Thymus (tissue), 14 donors: Measurements from ENCODE around the gene TEN1. TPM values are rescaled to one million over a fixed set of nuclear protein-coding genes. Genes with fewer than 3 reads are reported as not detected.

Experiments
- DNase-seq, 9 donors: peaks; one replicate each; pipeline ENCODE4 v3.0.0-alpha.2; 2013; ENCODE audit warnings: low spot score in 9 of 9, low read depth in 6 of 9, missing footprints in 1 of 9
- H3K27ac ChIP-seq, 2 donors: one replicate each; pipeline ENCODE4 v1.5.1; 2013; ENCODE audit warnings: control low read depth in 1 of 2, low read depth in 1 of 2, low read length in 1 of 2, mild to moderate bottlenecking in 1 of 2, moderate library complexity in 1 of 2
- H3K27me3 ChIP-seq, 2 donors: one replicate each; pipeline ENCODE4 v1.5.1; 2013; ENCODE audit warnings: low read length in 1 of 2; ENCODE audit not compliant: control insufficient read depth in 2 of 2, insufficient read depth in 1 of 2
- H3K36me3 ChIP-seq, 2 donors: one replicate each; pipeline ENCODE4 v1.5.1; 2013; ENCODE audit warnings: low read length in 1 of 2, mild to moderate bottlenecking in 1 of 2, moderate library complexity in 1 of 2; ENCODE audit not compliant: control insufficient read depth in 2 of 2, insufficient read depth in 2 of 2
- H3K4me1 ChIP-seq, 2 donors: one replicate each; pipeline ENCODE4 v1.5.1; 2013; ENCODE audit warnings: low read length in 2 of 2; ENCODE audit not compliant: control insufficient read depth in 2 of 2, insufficient read depth in 2 of 2
- H3K4me3 ChIP-seq, 2 donors: one replicate each; pipeline ENCODE4 v1.5.1; 2013; ENCODE audit warnings: low read length in 2 of 2, control low read depth in 1 of 2, mild to moderate bottlenecking in 1 of 2
- H3K9me3 ChIP-seq, 2 donors: one replicate each; pipeline ENCODE4 v1.5.1; 2013; ENCODE audit warnings: low read length in 1 of 2, mild to moderate bottlenecking in 1 of 2; ENCODE audit not compliant: control insufficient read depth in 2 of 2, insufficient read depth in 1 of 2
- WGBS: extraction: QIAGEN DNeasy Blood & Tissue Kit; methylation state at CpG from one replicate; pipeline ENCODE4 v1.1.7; 2013; 5-methylcytosine and 5-hydroxymethylcytosine counted together
- long read RNA-seq, 10 donors: transcript quantifications; one replicate each; lab custom pipeline, GENCODE V29; 2026
- polyA plus RNA-seq: library from polyadenylated mRNA; stranded (reverse); fragments of 200-250 nt; gene quantifications from one replicate; pipeline ENCODE4 v1.2.3, GENCODE V29; 2013
- total RNA-seq: library from RNA; stranded (reverse); fragments of 120-200 nt; gene quantifications from one replicate; pipeline ENCODE4 v1.2.4, GENCODE V29; 2013
- donor health status: healthy.

The TEN1 gene
- total RNA-seq (10.4 TPM), polyA plus RNA-seq (18.2 TPM)
- long read RNA-seq, donor 1, result 0 reads
- long read RNA-seq, donor 2, result 0 reads
- long read RNA-seq, donor 3, transcript TEN1-201 (4 exons, 994 nt), result major isoform, 12 of 12 reads
- long read RNA-seq, donor 3, partial matches to known transcripts, result 0 of 12 reads
- long read RNA-seq, donor 3, other reads (novel, unspliced or antisense), result 0 of 12 reads
- long read RNA-seq, donor 4, partial matches to known transcripts, result 0 of 2 reads
- long read RNA-seq, donor 4, other reads (novel, unspliced or antisense), result 0 of 2 reads
- long read RNA-seq, donor 5, transcript TEN1-201 (4 exons, 994 nt), result major isoform, 19 of 20 reads
- long read RNA-seq, donor 5, partial matches to known transcripts, result 0 of 20 reads
- long read RNA-seq, donor 5, other reads (novel, unspliced or antisense), result 0 of 20 reads
- long read RNA-seq, donor 6, transcript TEN1-201 (4 exons, 994 nt), result major isoform, 7 of 7 reads
- long read RNA-seq, donor 6, partial matches to known transcripts, result 0 of 7 reads
- long read RNA-seq, donor 6, other reads (novel, unspliced or antisense), result 0 of 7 reads
- long read RNA-seq, donor 7, transcript TEN1-201 (4 exons, 994 nt), result major isoform, 5 of 5 reads
- long read RNA-seq, donor 7, partial matches to known transcripts, result 0 of 5 reads
- long read RNA-seq, donor 7, other reads (novel, unspliced or antisense), result 0 of 5 reads
- long read RNA-seq, donor 8, transcript TEN1-201 (4 exons, 994 nt), result major isoform, 7 of 7 reads
- long read RNA-seq, donor 8, partial matches to known transcripts, result 0 of 7 reads
- long read RNA-seq, donor 8, other reads (novel, unspliced or antisense), result 0 of 7 reads
- long read RNA-seq, donor 9, partial matches to known transcripts, result 0 of 2 reads
- long read RNA-seq, donor 9, other reads (novel, unspliced or antisense), result 0 of 2 reads
- long read RNA-seq, donor 10, partial matches to known transcripts, result 0 of 2 reads
- long read RNA-seq, donor 10, other reads (novel, unspliced or antisense), result 0 of 2 reads

GRCh38 chr17:75978938-75979704 is at the start of gene TEN1, which contains the start of gene ACOX1:
Gene TEN1 (plus strand): TSS chr17:75979240. CDS start chr17:75986193, 6,953 bp downstream.
Gene ACOX1 (minus strand): TSS chr17:75979166. CDS start chr17:75979073, 93 bp downstream.
- Histone ChIP-seq H3K4me3 (peak within 1 kb of the TSS; percentile 63 to 97), H3K27ac (peak within 1 kb of the TSS; percentile 94 to 97), H3K4me1 (peaks cover 9 to 18% of the 10 kb centered on the region in 2 donors), H3K27me3 (no peaks in the 10 kb centered on the region), H3K9me3 (no peaks in the 10 kb centered on the region), H3K36me3 (peaks cover 0 to 7% of the 10 kb centered on the region in 2 donors)
- DNase-seq, result peak; percentile 88 to 98 (median 94)
- WGBS, result under 1% methylated on average over 72 of the region's 72 CpGs

- Histone ChIP-seq H3K4me1 (peaks cover 0 to 5% of the 10 kb centered on the region in 2 donors), H3K27ac (no peak overlapping the region), H3K4me3 (no peak overlapping the region), H3K27me3 (no peaks in the 10 kb centered on the region), H3K9me3 (no peaks in the 10 kb centered on the region), H3K36me3 (peaks cover 1 to 7% of the 10 kb centered on the region in 2 donors)
- 96% methylated on average over 4 of the region's 4 CpGs for WGBS
- DNase-seq, result no peak
These were observed 48.0 kb upstream of the TEN1 start for GRCh38 chr17:75931062-75931461.

- Histone ChIP-seq H3K4me3 (no peak overlapping the region), H3K9me3 (no peaks in the 10 kb centered on the region), H3K36me3 (no peaks in the 10 kb centered on the region), H3K4me1 (peaks cover 0 to 5% of the 10 kb centered on the region in 2 donors), H3K27ac (no peak overlapping the region), H3K27me3 (no peaks in the 10 kb centered on the region)
- DNase-seq, result no peak
- WGBS, result 88% methylated on average over 5 of the region's 5 CpGs
These were observed 46.2 kb upstream of the TEN1 start for GRCh38 chr17:75932852-75933251.

GRCh38 chr17:75933808-75934207 is 45.2 kb upstream of the TEN1 start:
- H3K4me1 ChIP-seq, result peaks cover 0 to 5% of the 10 kb centered on the region in 2 donors
- no peak overlapping the region for H3K27ac ChIP-seq
- H3K4me3 ChIP-seq, result no peak overlapping the region
- no peaks in the 10 kb centered on the region for H3K9me3 ChIP-seq
- whole genome bisulfite sequencing, result 97% methylated on average over 4 of the region's 4 CpGs
- no peaks in the 10 kb centered on the region for H3K27me3 ChIP-seq
- no peaks in the 10 kb centered on the region for H3K36me3 ChIP-seq
- DNase-seq, result no peak

GRCh38 chr17:75937652-75938051 is 41.4 kb upstream of the TEN1 start:
- Histone ChIP-seq H3K4me3 (no peak overlapping the region), H3K36me3 (no peaks in the 10 kb centered on the region), H3K9me3 (no peaks in the 10 kb centered on the region), H3K27me3 (no peaks in the 10 kb centered on the region), H3K27ac (no peak overlapping the region), H3K4me1 (peaks cover 10 to 16% of the 10 kb centered on the region in 2 donors)
- DNase-seq, result no peak
- WGBS, result 88% methylated on average over 13 of the region's 13 CpGs

- Histone ChIP-seq H3K36me3 (peaks cover 4% of the 10 kb centered on the region in 2 donors), H3K4me3 (peak within 1 kb of the TSS; percentile 86 to 88), H3K9me3 (no peaks in the 10 kb centered on the region), H3K27ac (no peak within 1 kb of the TSS), H3K27me3 (no peaks in the 10 kb centered on the region), H3K4me1 (peaks cover 10 to 11% of the 10 kb centered on the region in 2 donors)
- WGBS, result under 1% methylated on average over 63 of the region's 63 CpGs
- peak; percentile 62 to 91 (median 79) for DNase-seq
These were observed 38.2 kb upstream of the TEN1 start, which contains the start of gene FBF1 for GRCh38 chr17:75940727-75941441. Gene FBF1 (minus strand): TSS chr17:75941042. CDS start chr17:75938149, 2,893 bp downstream.

- Histone ChIP-seq H3K27ac (no peak overlapping the region), H3K36me3 (peaks cover 7 to 10% of the 10 kb centered on the region in 2 donors), H3K4me1 (peaks cover 10 to 11% of the 10 kb centered on the region in 2 donors), H3K27me3 (no peaks in the 10 kb centered on the region), H3K4me3 (peak overlapping the region; percentile 86 to 88), H3K9me3 (no peaks in the 10 kb centered on the region)
- 75% methylated on average over 6 of the region's 6 CpGs for WGBS
- no peak for DNase-seq
These were observed 37.6 kb upstream of the TEN1 start for GRCh38 chr17:75941442-75941819.

- 83% methylated on average over 4 of the region's 4 CpGs for WGBS
- peaks cover 10 to 11% of the 10 kb centered on the region in 2 donors for H3K4me1 ChIP-seq
- no peak overlapping the region for H3K4me3 ChIP-seq
- H3K27me3 ChIP-seq, result no peaks in the 10 kb centered on the region
- no peaks in the 10 kb centered on the region for H3K9me3 ChIP-seq
- no peak overlapping the region for H3K27ac ChIP-seq
- no peak for DNase-seq
- H3K36me3 ChIP-seq, result peaks cover 8 to 18% of the 10 kb centered on the region in 2 donors
These were observed 36.6 kb upstream of the TEN1 start for GRCh38 chr17:75942473-75942872.
